ENCODE data around the gene MAD1L1. TPM values are rescaled to one million over a fixed set of nuclear protein-coding genes. Genes with fewer than 3 reads are reported as not detected.

MAD1L1 gene
- total RNA-seq, 4 donors from 2014 or later = 8.0 to 52.7 (median 26.7) TPM

- H3K36me3 ChIP-seq = no peaks in the 10 kb centered on the region
- intact Hi-C loops (cut with DNase I; ENCODE audit: low total_unique reads) = no loop called here
- TF ChIP-seq CTCF (IDR thresholded peaks at IDR 0.05) (no peak), EP300 (IDR thresholded peaks at IDR 0.05; ENCODE audit: low read depth) (no peak), POLR2A (IDR thresholded peaks at IDR 0.05) (no peak), POLR2AphosphoS5 (IDR thresholded peaks at IDR 0.05) (no peak)
- H3K27me3 ChIP-seq = no peaks in the 10 kb centered on the region
- 95% methylated on average over 19 of the region's 21 CpGs; no CpG with 5 or more reads in 1 of the 2 donors for WGBS, 2 donors (ENCODE audit: low coverage in 1 of 2)
- H3K27ac ChIP-seq = no peak overlapping the region
- H3K9me3 ChIP-seq = no peaks in the 10 kb centered on the region
- no peaks in the 10 kb centered on the region for H3K4me1 ChIP-seq
- no peak overlapping the region for H3K4me3 ChIP-seq
- in situ Hi-C loops (cut with MboI; ENCODE audit: low pct_ligation_motif_present in 1 of 4, low pct_unique_long_range_greater_than_20kb in 1 of 4, low sequenced_read_pairs in 3 of 4) = no loop called here
- no peak for DNase-seq
These were observed 288.0 kb downstream of the MAD1L1 start for GRCh38 chr7:1944619-1945210.

GRCh38 chr7:1943933-1944618 lies 288.7 kb downstream of the MAD1L1 start:
- TF ChIP-seq POLR2AphosphoS5 (IDR thresholded peaks at IDR 0.05) (no peak), EP300 (IDR thresholded peaks at IDR 0.05; ENCODE audit: low read depth) (no peak), POLR2A (IDR thresholded peaks at IDR 0.05) (no peak), CTCF (IDR thresholded peaks at IDR 0.05) (no peak)
- 78 to 81% methylated on average over 10 to 24 of the region's 25 CpGs for WGBS, 2 donors (ENCODE audit: low coverage in 1 of 2)
- Histone ChIP-seq H3K36me3 (no peaks in the 10 kb centered on the region), H3K4me3 (no peak overlapping the region), H3K9me3 (no peaks in the 10 kb centered on the region), H3K27me3 (no peaks in the 10 kb centered on the region), H3K4me1 (no peaks in the 10 kb centered on the region), H3K27ac (no peak overlapping the region)
- in situ Hi-C loops (cut with MboI; ENCODE audit: low pct_ligation_motif_present in 1 of 4, low pct_unique_long_range_greater_than_20kb in 1 of 4, low sequenced_read_pairs in 3 of 4) (no loop called here), intact Hi-C loops (cut with DNase I; ENCODE audit: low total_unique reads) (no loop called here)
- DNase-seq = no peak

- no peak for DNase-seq
- in situ Hi-C loops (cut with MboI; ENCODE audit: low pct_ligation_motif_present in 1 of 4, low pct_unique_long_range_greater_than_20kb in 1 of 4, low sequenced_read_pairs in 3 of 4) = no loop called here
- H3K27me3 ChIP-seq = no peaks in the 10 kb centered on the region
- intact Hi-C loops (cut with DNase I; ENCODE audit: low total_unique reads) = no loop called here
- H3K36me3 ChIP-seq = no peaks in the 10 kb centered on the region
- 60 to 82% methylated on average over 1 to 11 of the region's 11 CpGs for WGBS, 2 donors (ENCODE audit: low coverage in 1 of 2)
- no peak overlapping the region for H3K4me3 ChIP-seq
- no peaks in the 10 kb centered on the region for H3K4me1 ChIP-seq
- no peaks in the 10 kb centered on the region for H3K9me3 ChIP-seq
- no peak for TF ChIP-seq POLR2A (IDR thresholded peaks at IDR 0.05)
- TF ChIP-seq EP300 (IDR thresholded peaks at IDR 0.05; ENCODE audit: low read depth) = no peak
- no peak for TF ChIP-seq POLR2AphosphoS5 (IDR thresholded peaks at IDR 0.05)
- no peak for TF ChIP-seq CTCF (IDR thresholded peaks at IDR 0.05)
- H3K27ac ChIP-seq = no peak overlapping the region
These were observed 289.4 kb downstream of the MAD1L1 start for GRCh38 chr7:1943326-1943725.

- WGBS, 2 donors (ENCODE audit: low coverage in 1 of 2) = 89 to 90% methylated on average over 5 of the region's 5 CpGs
- Histone ChIP-seq H3K4me3 (no peak overlapping the region), H3K4me1 (no peaks in the 10 kb centered on the region), H3K27ac (no peak overlapping the region), H3K36me3 (no peaks in the 10 kb centered on the region), H3K27me3 (no peaks in the 10 kb centered on the region), H3K9me3 (no peaks in the 10 kb centered on the region)
- DNase-seq = no peak
- intact Hi-C loops (cut with DNase I; ENCODE audit: low total_unique reads) (no loop called here), in situ Hi-C loops (cut with MboI; ENCODE audit: low pct_ligation_motif_present in 1 of 4, low pct_unique_long_range_greater_than_20kb in 1 of 4, low sequenced_read_pairs in 3 of 4) (no loop called here)
- TF ChIP-seq CTCF (IDR thresholded peaks at IDR 0.05) (no peak), POLR2A (IDR thresholded peaks at IDR 0.05) (no peak), POLR2AphosphoS5 (IDR thresholded peaks at IDR 0.05) (no peak), EP300 (IDR thresholded peaks at IDR 0.05; ENCODE audit: low read depth) (no peak)
These were observed 289.8 kb downstream of the MAD1L1 start for GRCh38 chr7:1942941-1943289.
